AG08395 (cell line): ENCODE data around the gene KRTAP26-1.

ENCODE experiments used
- DNase-seq: peaks from one replicate; pipeline ENCODE4 v3.0.0; 2012; ENCODE audit warnings: mixed read lengths, low spot score

KRTAP26-1 gene

GRCh38 chr21:30271156-30271555 lies 49.0 kb downstream of the KRTAP26-1 start:
- no peak for DNase-seq

GRCh38 chr21:30269803-30270530 lies 50.1 kb downstream of the KRTAP26-1 start:
- DNase-seq: no peak
